Measurements from ENCODE around the gene ATP5PD.
"Not testable (repeated sequence)": the region's sequence is repeated elsewhere in the genome, so short reads cannot be mapped to it uniquely, and the experiment has no call there.

ATP5PD gene

GRCh38 chr17:75077496-75078283, 30.9 kb upstream of the ATP5PD start:
- no peak for DNase-seq (ENCODE audit: low spot score)

DNA sequence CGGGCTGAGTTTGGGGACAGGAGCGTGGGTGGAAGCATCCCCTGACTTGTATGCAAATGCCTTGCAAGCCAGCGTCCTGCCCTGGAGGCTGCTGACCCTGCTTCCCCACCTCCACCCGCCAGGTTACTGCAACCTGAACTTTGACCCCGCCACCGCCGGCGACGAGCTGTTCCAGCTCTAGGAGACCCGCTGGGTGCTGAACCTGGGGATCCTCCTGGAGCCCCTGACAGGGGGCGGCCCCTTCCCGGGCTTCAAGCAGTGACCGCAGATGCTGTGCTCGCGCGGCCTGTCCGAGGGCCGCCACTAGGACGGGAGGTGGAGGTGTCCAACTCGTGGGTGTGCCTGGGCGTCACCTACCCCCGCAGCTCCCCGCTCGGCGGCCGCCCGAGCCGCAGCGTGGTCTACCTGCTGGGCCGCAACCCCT, 30.3 kb upstream of the ATP5PD start:
- no peak for DNase-seq (ENCODE audit: low spot score)

DNA sequence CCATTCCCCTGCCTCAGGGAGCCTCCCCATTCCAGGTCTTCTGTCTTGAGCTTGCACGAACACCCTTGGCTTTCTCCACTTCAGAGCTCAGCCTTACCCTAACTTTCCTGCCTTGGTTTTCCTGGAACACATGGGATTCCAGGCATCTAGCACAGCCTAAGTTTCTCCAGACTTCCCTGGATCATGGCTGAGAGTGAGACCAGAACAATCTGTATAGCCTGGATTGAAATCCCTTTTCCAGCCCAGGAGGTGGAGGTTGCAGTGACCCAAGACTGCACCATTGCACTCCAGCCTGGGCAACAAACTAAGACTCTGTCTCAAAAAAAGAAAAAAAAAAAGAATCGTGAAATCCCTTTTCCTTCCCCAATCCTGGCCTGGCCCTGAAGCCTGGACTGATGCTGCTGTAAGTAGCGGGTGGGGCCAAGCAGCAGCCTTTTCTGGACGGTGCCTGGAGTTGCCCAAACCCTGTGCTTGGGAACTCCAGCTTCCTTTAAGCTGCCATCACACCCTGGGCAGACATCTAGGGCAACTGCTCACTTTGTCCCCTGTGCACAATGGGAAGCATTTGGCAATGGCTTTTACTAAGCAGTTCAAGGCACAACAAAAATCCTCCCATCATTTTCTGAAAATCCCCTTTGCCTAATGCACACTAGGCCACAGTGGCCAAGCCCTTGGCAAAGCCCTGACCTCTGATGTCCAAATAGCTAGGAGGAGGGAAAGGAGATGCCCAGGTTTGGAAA, 29.0 kb upstream of the ATP5PD start:
- no peak for DNase-seq (ENCODE audit: low spot score)

GRCh38 chr17:75074532-75074931, 27.8 kb upstream of the ATP5PD start:
- no peak for DNase-seq (ENCODE audit: low spot score)

DNA sequence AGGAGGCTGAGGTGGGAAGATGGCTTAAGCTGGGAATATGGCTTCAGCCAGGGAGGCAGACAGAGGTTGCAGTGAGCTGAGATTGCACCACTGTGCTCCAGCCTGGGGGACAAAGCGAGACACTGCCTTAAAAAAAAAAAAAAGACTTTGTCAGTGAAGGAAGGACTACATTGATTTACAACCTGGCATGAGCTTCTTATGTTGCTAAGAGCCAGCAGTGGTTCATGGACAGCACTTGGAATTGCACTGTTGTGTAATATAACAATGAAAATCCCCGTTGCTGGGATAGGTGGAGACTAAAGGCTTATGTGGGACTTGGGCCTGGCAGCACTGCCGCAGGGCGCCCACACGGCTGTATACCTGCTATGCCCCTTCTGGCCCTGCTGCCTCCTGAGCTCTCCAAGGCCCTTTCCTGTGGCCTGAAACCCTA, 26.9 kb upstream of the ATP5PD start:
- no peak for DNase-seq (ENCODE audit: low spot score)

DNA sequence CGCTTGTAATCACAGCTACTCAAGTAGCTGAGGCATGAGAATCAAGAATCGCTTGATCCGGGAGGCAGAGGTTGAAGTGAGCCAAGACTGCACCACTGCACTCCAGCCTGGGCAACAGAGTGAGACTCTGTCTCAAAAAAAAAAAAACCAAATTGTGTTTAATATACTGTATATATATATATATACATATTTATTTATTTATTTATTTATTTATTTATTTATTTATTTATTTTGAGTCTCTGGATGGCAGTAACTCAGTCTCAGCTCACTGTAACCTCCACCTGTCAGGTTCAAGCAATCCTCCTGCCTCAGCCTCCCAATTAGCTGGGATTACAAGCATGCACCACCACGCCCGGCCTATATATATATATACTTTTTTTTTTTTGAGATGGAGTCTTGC, 26.1 kb upstream of the ATP5PD start:
- DNase-seq (ENCODE audit: low spot score) = not testable (repeated sequence)

DNA sequence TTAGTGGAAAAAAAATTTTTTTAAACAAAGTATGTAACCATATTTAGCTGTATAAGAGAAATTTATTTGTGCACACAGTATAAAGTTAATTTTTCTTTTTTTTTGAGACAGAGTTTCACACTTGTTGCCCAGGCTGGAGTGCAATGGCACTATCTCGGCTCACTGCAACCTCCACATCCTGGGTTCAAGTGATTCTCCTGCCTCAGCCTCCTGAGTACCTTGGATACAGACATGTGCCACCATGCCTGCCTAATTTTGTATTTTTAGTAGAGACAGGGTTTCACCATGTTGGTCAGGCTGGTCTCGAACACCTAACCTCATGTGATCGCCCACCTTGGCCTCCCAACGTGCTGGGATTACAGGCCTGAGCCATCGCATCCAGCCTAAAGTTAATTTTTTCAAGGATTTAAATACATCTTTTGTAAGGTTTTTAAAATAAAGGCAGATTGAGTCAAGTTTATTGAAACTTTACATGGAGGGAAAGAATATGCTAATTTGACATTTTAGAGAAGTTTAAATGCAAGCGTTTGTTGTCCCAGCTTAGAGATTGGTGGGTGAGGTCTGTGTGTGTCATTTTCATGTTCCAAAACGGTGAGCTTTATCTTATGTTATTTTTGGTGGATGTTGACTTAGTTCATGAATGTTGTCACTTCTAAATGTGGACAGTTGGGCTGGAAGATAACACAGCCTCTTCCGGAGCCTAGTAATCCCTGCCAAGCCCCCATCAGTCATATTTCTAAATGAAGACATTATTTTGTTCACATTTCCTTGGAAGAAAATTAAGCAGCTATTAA, 24.9 kb upstream of the ATP5PD start:
- DNase-seq (ENCODE audit: low spot score) = not testable (repeated sequence)

- peak; percentile 66 for DNase-seq (ENCODE audit: low spot score)
These were observed 23.0 kb upstream of the ATP5PD start for GRCh38 chr17:75069783-75070182.

- DNase-seq (ENCODE audit: low spot score) = no peak
These were observed 22.0 kb upstream of the ATP5PD start for GRCh38 chr17:75068750-75069149.

DNA sequence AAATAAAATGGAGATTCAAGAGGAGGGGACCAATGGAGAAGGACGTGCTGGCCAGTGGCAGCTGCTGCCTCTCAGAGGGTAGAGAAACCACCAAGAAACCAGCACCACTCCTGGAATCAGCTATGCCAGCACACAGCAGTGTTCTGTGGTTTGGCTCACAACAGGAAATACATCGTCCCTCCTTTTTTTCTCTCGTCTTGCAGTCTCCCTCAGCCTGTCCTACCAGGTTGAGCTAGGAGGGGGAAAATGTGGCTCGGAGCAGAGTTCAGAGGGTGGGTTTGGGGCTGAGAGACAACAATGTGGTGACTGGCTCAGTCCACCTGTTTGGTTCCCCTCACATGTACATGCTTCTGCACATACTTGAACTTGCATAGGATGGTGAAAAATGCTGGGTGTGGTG, 21.1 kb upstream of the ATP5PD start:
- no peak for DNase-seq (ENCODE audit: low spot score)

- DNase-seq (ENCODE audit: low spot score) = no peak
These were observed 18.9 kb upstream of the ATP5PD start for GRCh38 chr17:75065562-75066151.

DNA sequence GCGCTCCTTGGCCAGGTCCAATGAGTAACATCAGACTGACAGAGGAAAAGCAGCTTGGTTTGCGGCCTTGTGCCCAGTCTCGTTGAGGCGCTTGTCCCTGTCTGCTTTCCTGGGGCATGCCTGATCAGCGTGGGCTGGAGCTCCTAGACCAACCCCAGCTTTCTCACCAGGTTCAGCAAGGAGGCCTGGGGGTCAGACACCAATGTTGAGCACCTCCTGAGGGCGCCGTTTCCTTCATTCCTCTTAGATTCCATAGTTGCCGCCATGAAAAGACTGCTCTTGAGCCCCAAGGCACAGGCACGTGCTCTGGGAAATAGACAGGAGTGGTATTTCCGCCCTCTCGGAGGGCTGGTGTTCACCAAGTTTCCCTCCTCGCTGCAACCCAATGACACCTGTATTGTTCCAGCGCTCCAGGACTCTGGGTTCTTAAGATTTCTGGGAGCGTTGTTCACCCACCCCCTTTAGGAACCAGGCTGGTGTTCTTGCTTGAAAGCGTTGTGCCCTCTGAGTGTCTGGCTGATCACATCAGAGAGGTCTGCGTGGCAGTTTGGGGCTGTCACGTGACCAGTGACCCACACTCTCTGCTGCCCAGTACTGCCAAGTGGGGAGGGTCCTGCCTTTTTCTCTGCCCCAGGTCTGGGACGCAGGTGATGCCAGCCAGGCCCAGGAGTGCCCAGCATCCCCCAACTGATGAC, 18.2 kb upstream of the ATP5PD start:
- DNase-seq (ENCODE audit: low spot score) = no peak

- DNase-seq (ENCODE audit: low spot score) = no peak
These were observed 17.7 kb upstream of the ATP5PD start for GRCh38 chr17:75064460-75064859.

DNA sequence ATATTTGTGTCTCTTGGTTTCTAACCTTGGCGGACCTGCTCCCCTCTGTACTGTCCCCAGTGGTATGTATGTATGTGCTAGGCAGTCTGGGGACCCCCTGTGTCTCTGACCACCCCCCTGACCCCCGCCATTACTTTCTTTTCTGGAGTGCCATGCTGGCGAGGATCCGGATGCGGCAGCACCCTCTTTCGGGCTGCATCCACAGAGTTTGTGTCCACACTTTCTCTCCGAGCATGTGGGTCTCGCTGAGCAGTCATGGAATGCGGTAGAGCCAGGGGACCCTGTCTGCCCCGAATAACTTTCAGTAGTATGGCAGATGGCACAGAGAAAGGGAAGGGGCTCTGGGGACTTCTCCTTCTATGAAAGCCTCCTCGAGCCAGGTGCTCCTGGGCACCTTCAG, 17.3 kb upstream of the ATP5PD start:
- no peak for DNase-seq (ENCODE audit: low spot score)

GRCh38 chr17:75063626-75064025, 16.9 kb upstream of the ATP5PD start:
- DNase-seq (ENCODE audit: low spot score) = no peak

DNA sequence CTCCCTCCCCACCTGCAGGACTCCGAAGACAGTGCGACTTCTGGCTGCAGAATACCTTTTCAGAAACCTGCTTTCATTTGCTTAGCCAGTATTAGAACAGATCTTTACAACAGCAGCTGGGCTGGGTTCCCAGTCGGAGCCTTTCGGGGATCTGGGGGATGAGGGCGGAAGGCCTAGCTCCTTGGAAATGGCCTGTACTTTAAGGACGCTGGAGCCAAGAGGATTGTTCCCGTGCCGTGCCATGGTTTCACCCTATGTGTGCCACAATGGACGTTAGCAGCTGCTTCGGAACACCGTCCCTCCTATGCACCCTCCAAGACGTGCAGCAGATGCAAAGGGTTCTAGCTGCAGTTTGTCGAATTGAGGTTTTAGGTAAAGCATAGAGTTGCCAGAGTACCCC, 16.4 kb upstream of the ATP5PD start:
- DNase-seq (ENCODE audit: low spot score) = no peak

- DNase-seq (ENCODE audit: low spot score) = peak; percentile 56
These were observed 14.8 kb upstream of the ATP5PD start for GRCh38 chr17:75061618-75062017.

DNA sequence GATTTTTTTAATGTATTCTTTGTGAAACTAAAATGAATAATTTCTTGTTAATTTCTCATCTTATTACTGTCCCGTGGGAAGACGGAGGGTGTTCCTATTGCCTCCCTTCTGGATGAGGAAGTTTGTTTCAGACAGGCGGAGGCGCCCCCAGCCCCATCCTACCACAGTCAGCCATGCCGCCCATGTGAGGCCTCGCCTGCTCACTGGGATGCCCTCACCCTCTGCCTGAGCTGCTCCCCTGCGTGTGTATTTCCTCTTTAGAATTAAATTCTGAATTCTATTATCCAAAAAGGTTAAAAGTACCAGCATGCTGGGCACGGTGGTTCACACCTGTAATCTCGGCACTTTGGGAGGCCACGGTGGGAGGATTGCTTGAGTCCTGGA, 14.3 kb upstream of the ATP5PD start:
- DNase-seq (ENCODE audit: low spot score) = peak; percentile 74

DNA sequence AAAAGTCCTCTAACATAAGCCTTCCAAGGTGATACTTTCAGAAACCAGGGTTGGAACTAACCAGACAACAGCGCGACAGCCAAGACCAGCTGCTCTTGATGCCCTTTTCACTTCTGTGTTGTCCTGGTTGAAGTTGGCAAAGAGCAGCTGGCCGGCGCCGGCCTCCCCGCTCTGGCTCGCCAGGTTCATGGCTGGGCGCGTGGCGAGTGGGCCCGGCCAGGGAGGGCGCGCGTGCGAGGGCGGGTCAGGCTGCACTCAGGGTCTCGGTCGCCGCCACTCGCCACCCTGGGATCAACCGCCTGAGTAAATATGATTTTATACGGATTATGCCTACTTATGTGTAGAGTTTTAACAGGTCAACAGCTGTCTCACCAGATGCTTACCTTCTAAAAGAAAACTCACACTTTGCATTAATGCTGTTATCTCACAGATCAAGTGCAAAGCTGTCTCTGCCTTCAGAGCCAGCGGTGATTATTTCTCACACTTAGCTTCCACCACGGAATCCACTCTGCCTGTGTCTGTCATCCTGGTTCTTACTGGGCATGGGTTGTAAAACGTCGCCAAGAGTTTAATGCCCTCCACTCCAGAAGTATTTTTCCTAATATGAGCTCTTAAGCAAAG, 13.8 kb upstream of the ATP5PD start:
- peak; percentile 87 for DNase-seq (ENCODE audit: low spot score)

DNA sequence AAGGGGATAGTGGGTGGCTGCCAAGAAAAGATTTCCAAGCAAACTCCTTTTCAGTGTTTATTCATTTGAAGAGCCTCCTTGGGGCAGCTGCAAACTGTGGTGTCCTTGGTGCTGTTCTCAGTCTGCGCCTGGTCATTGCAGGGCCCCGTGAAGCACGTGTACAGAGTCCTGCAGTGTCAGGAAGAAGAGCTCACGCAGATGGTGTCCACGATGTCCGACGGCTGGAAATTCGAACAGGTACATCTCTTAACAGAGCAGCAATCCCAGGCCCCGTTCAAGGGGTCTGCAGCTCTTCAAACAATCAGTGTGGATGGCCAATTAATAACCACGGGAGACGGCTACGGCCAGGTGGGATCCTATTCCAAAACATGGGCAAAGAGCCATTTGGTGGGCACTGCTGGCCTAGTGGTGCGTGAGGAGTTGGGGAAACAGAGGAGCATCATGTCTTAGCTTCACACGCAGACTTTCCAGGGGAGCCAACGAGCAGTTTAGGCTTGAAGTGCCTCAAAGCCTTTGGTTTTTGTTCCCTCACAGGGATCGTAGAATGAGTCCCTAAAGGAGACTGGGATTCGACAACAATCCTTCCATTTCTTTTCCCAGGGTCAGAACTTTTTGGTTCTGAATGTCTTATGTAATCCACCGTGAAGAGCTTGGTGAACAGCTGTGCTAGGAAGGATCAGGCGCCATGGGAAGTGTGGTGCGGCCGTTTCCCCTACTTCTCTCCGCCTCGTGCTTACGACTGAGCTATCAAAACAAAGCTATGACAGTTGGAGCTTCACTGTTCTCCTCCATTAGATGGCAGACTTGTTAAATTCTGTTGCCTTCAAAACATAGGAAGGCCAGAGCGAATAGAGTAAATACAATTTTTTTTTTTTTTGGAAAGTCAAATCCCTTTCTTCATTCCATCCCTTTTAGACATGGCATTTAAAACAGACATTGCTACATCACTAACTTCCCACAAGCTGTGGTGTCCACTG, 12.9 kb upstream of the ATP5PD start:
- peak; percentile 81 for DNase-seq (ENCODE audit: low spot score)
